ENCODE data around the gene MSLN. TPM values are rescaled to one million over a fixed set of nuclear protein-coding genes. Genes with fewer than 3 reads are reported as not detected.

Gene MSLN
- total RNA-seq, 6 donors from 2014 or later = 47.8 to 275 (median 121) TPM

DNA sequence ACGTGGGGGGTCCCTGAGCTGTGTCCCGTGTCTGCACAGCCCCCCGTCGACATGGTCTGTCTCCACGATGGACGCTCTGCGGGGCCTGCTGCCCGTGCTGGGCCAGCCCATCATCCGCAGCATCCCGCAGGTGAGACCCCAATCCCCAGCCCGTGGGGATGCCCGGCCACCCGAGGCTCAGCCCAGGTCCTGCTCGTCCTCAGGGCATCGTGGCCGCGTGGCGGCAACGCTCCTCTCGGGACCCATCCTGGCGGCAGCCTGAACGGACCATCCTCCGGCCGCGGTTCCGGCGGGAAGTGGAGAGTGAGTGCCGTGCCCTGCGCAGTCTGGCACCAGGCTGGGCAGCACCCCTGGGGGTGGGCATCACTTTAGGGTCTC is 4.9 kb downstream of the MSLN start:
- no peaks in the 10 kb centered on the region for H3K9me3 ChIP-seq
- H3K36me3 ChIP-seq = no peaks in the 10 kb centered on the region
- 90 to 93% methylated on average over 11 to 13 of the region's 29 CpGs for WGBS, 2 donors
- ATAC-seq (ENCODE audit: low FRiP score in 2 of 2) (no peak), DNase-seq (peak in 1 of 2 donors; percentile 81)
- peaks cover 0 to 5% (median 3%) of the 10 kb centered on the region in 4 donors for H3K4me1 ChIP-seq
- H3K4me3 ChIP-seq = no peak overlapping the region
- no peaks in the 10 kb centered on the region for H3K27me3 ChIP-seq
- H3K27ac ChIP-seq = no peak overlapping the region
- no peak for TF ChIP-seq POLR2A (IDR thresholded peaks at IDR 0.05)
- TF ChIP-seq POLR2AphosphoS5 (IDR thresholded peaks at IDR 0.05) = no peak
- TF ChIP-seq CTCF (IDR thresholded peaks at IDR 0.05) = no peak
- TF ChIP-seq EP300 (IDR thresholded peaks at IDR 0.05) = no peak

DNA sequence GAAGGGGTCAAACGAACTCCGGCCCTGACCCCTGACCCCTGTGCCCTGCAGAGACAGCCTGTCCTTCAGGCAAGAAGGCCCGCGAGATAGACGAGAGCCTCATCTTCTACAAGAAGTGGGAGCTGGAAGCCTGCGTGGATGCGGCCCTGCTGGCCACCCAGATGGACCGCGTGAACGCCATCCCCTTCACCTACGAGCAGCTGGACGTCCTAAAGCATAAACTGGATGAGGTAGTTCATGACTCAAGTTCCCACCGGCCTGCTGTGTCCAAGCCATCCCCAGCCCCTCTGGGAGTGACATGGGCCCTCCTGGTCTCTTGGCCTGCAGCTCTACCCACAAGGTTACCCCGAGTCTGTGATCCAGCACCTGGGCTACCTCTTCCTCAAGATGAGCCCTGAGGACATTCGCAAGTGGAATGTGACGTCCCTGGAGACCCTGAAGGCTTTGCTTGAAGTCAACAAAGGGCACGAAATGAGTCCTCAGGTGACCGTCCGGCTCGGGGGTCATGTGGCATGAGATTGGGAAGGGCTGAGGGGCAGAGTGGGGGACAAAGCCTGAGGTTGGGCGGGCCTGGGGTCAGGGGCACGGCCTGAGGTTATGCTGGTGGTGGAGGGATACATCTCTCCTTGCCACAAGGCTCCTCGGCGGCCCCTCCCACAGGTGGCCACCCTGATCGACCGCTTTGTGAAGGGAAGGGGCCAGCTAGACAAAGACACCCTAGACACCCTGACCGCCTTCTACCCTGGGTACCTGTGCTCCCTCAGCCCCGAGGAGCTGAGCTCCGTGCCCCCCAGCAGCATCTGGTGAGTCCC is 5.7 kb downstream of the MSLN start:
- Histone ChIP-seq H3K9me3 (no peaks in the 10 kb centered on the region), H3K27me3 (no peaks in the 10 kb centered on the region)
- no peak for TF ChIP-seq CTCF (IDR thresholded peaks at IDR 0.05)
- no peak for TF ChIP-seq POLR2AphosphoS5 (IDR thresholded peaks at IDR 0.05)
- TF ChIP-seq POLR2A (IDR thresholded peaks at IDR 0.05) = no peak

GRCh38 chr16:766820-767640 is 6.5 kb downstream of the MSLN start:
- H3K36me3 ChIP-seq = no peaks in the 10 kb centered on the region
- no peaks in the 10 kb centered on the region for H3K9me3 ChIP-seq
- TF ChIP-seq POLR2A (IDR thresholded peaks at IDR 0.05) (no peak), CTCF (IDR thresholded peaks at IDR 0.05) (no peak), POLR2AphosphoS5 (IDR thresholded peaks at IDR 0.05) (no peak), EP300 (IDR thresholded peaks at IDR 0.05) (no peak)
- peak in 1 of 2 donors; percentile 73 for DNase-seq
- no peak overlapping the region for H3K27ac ChIP-seq
- no peak overlapping the region for H3K4me3 ChIP-seq
- 70 to 91% methylated on average over 4 to 18 of the region's 48 CpGs for WGBS, 2 donors
- peaks cover 0 to under 1% (median under 1%) of the 10 kb centered on the region in 4 donors for H3K4me1 ChIP-seq
- no peaks in the 10 kb centered on the region for H3K27me3 ChIP-seq
- no peak for ATAC-seq (ENCODE audit: low FRiP score in 2 of 2)

More for the DNA sequence above, 5.7 kb downstream of the MSLN start:
- peaks cover 0 to 5% (median 1%) of the 10 kb centered on the region in 4 donors for H3K4me1 ChIP-seq
- H3K27ac ChIP-seq = no peak overlapping the region
- ATAC-seq (ENCODE audit: low FRiP score in 2 of 2) (no peak), DNase-seq (peak in 1 of 2 donors; percentile 66)
- H3K36me3 ChIP-seq = no peaks in the 10 kb centered on the region
- WGBS, 2 donors = 85 to 93% methylated on average over 19 to 29 of the region's 29 CpGs
- no peak overlapping the region for H3K4me3 ChIP-seq

- Histone ChIP-seq H3K27ac (no peak overlapping the region), H3K4me1 (no peaks in the 10 kb centered on the region), H3K27me3 (no peaks in the 10 kb centered on the region), H3K4me3 (no peak overlapping the region), H3K9me3 (no peaks in the 10 kb centered on the region), H3K36me3 (no peaks in the 10 kb centered on the region)
- no peak for ATAC-seq (ENCODE audit: low FRiP score in 2 of 2)
- DNase-seq = no peak
- WGBS, 2 donors = 80% methylated on average over 14 to 20 of the region's 38 CpGs
- TF ChIP-seq EP300 (IDR thresholded peaks at IDR 0.05) = no peak
- TF ChIP-seq CTCF (IDR thresholded peaks at IDR 0.05) = no peak
- no peak for TF ChIP-seq POLR2A (IDR thresholded peaks at IDR 0.05)
- no peak for TF ChIP-seq POLR2AphosphoS5 (IDR thresholded peaks at IDR 0.05)
Measured at GRCh38 chr16:767743-768235, 7.3 kb downstream of the MSLN start.

All from upper lobe of left lung (tissue), 6 donors.